AG08396 (cell line): Measurements from ENCODE around the gene GTF3C2.
A peak's percentile ranks its signal among the peaks of the same experiment; 100 is the strongest.

Experiments used
- DNase-seq: peaks from one replicate; pipeline ENCODE4 v3.0.0; 2012; ENCODE audit warnings: low spot score, mixed read lengths

The GTF3C2 gene, protein sequence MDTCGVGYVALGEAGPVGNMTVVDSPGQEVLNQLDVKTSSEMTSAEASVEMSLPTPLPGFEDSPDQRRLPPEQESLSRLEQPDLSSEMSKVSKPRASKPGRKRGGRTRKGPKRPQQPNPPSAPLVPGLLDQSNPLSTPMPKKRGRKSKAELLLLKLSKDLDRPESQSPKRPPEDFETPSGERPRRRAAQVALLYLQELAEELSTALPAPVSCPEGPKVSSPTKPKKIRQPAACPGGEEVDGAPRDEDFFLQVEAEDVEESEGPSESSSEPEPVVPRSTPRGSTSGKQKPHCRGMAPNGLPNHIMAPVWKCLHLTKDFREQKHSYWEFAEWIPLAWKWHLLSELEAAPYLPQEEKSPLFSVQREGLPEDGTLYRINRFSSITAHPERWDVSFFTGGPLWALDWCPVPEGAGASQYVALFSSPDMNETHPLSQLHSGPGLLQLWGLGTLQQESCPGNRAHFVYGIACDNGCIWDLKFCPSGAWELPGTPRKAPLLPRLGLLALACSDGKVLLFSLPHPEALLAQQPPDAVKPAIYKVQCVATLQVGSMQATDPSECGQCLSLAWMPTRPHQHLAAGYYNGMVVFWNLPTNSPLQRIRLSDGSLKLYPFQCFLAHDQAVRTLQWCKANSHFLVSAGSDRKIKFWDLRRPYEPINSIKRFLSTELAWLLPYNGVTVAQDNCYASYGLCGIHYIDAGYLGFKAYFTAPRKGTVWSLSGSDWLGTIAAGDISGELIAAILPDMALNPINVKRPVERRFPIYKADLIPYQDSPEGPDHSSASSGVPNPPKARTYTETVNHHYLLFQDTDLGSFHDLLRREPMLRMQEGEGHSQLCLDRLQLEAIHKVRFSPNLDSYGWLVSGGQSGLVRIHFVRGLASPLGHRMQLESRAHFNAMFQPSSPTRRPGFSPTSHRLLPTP

DNA sequence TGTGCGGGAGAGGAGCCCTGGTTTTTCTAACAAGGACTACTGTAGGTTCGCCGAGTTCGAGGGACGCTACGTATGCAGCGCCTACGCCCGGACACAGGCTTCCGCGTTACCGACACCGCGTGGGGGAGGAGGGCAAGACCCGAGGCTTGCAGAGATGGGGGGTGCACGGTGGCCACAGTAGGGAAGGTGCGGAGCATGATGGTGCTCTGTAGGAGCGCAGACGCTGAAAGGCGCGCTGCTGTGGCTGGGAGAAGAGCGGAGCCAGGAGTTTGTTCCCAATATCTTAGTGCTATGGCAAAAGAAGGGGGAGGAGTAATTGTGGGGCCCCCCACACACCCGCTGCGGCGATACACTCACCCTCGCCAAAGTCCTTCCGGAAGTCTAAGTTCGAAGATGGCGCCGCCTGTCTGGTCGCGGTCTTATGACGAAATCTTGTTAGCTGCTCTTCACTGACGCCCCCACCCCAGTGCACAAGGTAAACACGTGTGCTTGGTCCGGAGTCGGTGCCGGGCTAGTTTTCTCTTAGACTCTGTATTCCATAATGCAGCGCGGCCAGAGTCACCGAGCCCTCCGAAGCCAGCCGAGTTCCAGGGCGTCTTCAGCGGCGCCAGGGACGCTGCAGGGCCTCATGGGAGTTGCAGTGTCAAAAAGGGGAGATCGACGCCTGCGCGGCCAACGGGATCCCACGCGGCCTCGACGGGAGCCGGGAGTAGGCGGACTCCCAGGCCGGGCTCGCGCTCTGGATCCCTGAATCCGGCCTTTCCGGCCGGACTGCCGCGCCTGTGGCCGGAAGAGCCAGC is at the start of gene GTF3C2:
TSS of gene GTF3C2 (minus strand) at position 383 of the 800 bp plus-strand sequence. CDS start 13,210 bp downstream, outside the sequence.
- peak; percentile 94 for DNase-seq

DNA sequence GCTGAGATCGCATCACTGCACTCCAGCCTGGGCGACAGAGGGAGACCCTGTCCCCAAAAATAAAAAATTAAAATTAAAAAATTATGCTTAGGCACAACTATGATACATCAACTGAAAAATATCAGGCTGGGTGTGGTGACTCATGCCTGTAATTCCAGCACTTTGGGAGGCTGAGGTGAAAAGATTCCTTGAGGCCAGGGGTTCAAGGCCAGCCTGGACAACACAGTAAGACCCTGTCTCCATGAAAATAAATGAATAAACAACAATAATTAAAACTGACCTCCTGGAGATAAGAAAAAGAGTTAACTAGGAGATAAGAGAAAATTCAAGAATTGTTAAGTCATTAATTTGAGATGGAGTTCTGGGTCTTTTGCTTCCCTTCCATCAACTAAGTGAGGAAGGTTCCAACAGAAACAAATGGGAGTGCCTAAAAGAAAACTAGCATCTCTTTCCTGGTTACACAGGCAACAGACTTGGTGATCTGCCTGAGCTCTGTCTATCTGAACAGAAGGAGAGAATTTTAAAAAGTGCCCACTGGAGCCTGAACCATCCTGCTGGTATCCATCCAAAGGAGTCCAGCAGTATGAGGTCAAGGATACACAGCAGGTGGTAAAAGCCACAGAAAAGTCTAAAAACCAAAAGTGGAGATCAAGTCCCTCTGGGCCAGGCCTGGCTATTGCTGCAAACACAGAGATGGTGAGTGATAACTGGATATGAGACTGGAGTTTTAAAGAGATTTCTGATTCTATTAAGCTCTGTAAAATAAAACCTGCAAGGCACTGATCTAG is 44.0 kb upstream of the GTF3C2 start:
- DNase-seq = no peak

DNA sequence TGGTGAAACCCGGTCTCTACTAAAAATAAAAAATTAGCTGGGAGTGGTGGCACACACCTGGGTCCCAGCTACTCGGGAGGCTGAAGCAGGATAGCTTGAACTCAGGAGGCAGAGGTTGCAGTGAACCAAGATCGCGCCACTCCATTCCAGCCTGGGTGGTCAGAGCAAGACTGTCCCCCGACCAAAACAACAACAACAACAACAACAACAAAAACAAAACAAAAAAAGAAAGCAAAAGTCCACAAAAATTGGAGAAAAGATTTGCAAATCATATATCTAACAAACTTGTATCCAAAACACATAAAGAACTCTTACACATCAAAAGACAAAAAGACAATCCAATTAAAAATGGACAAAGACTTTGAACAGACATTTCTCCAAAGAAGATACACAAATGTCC is 42.4 kb upstream of the GTF3C2 start:
- no peak for DNase-seq

DNA sequence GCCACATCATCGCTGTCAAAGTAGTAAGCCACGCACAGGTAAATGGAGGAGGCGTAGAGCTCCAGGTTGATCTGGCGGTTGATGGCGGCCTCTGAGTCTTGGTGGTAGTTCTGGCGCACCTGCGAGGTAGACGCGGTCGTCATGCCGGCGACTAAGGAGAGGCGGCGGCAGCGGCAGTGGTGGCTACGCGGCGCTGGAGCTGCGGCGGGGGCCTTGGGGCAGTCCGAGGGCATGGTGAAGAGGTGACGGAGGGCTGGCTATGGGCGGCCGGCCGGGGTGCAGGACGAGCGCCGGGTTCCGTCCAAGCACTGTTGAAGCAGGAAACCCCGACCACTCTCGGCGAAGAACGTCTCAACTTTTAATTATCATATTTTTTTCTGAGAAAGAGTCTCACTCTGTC is 36.7 kb upstream of the GTF3C2 start:
- no peak for DNase-seq

DNA sequence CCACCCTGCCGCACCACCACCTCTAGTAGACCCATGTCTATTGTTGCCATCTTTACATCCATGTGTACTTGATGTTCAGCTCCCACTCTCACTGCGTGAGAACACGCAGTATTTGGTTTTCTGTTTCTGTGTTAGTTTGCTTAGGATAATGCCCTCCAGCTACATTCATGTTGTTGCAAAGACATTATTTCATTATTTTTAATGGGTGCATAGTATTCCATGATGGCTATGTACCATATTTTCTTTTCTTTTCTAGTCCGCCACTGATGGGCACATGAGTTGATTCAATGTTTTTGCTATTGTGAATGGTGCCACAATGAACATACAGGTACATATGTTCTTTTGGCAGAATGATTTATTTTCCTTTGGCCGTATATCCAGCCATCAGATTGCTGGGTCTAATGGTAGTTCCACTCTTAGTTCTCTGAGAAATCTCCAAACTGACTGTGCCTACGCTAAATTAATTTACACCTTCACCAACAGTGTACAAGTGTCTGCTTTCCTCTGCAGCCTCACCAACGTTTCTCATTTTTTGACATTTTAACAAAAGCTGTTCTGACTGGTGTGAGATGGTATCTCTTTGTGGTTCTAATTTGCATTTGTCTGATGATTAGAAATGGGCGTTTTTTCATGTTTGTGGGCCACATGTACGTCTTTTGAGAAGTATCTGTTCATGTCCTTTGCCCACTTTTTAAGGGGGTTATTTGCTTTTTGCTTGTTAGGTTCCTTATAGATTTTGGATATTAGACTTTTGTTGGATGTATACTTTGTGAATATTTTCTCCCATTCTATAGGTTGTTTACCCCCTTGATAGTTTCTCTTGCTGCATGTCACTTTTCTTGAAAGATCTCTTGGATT is 34.5 kb upstream of the GTF3C2 start:
- DNase-seq = no peak

DNA sequence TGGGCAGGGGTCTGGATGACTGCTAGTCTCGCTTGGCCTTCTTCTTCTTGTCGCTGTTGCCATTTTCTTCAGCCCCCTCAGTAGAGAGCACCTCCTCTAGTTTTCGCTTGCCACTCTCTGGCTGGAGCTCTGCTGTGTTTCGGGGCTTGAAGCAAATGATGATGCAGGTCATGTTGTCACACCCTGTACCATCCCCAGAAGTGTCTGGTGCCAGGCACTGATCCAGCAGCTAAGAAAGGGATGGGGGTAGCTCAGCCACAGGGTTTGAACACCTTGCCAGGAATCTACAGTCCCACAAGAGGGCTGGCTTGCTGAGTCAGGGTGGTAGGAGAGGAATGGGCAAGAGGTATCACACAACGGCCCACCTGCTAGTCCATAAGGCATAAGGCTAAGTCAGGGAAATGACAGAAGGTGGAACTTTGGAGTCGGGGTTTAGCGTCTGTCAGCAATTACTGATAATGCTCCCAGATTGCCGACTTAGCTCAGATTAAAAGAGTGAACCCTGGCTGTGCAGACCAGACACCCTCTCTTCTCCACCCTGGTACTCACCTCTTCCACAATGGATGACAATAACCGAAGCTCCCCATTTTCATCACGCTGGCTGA is 25.1 kb upstream of the GTF3C2 start:
- DNase-seq = no peak

DNA sequence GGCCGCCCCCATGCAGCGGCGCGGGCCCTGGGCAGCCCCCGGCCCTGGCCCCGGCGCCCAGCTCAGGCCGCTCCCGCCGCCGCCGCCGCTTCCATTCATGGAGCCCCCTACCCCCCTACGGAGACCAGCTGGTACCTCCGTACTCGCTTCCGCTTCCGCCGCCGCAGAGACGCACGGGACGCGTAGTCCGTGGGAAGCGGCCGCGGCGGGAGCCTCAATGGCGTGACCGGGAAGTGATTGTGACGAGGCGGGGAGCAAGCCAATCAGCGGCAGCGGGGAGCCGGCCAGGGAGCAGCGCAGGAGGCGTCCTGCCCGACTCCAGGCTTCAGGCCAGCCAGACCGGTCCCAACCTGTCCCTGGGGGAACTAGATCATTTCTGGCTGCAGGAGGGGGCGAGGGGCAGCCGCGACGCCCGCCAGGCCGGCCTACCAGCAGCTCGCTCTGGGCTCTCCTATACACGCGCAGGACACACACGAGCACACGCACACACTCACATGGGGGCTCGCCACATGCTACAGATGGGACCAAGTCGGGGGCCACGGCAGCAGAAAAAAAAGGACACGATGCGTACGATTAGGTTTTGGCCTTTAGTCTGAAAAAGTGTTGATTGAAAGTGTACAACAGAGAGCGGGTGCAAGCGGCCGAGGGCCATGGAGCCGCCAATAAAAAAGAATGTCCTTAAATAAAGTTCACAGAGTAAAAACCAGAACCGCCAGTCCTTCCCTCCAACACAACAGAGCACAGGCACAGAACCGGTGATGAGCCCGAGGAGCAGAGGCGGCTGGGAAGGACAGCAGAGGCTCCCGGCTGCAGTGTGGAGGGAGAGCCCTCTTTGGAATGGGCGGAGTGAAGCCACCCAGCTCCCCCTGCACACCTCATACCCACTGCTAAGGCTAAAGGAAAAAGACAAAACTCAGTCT is 24.3 kb upstream of the GTF3C2 start, which contains the start of gene ZNF513:
TSS of gene ZNF513 (minus strand) at position 109 of the 920 bp plus-strand sequence. CDS start 208 bp downstream, outside the sequence.
- DNase-seq = peak; percentile 96

DNA sequence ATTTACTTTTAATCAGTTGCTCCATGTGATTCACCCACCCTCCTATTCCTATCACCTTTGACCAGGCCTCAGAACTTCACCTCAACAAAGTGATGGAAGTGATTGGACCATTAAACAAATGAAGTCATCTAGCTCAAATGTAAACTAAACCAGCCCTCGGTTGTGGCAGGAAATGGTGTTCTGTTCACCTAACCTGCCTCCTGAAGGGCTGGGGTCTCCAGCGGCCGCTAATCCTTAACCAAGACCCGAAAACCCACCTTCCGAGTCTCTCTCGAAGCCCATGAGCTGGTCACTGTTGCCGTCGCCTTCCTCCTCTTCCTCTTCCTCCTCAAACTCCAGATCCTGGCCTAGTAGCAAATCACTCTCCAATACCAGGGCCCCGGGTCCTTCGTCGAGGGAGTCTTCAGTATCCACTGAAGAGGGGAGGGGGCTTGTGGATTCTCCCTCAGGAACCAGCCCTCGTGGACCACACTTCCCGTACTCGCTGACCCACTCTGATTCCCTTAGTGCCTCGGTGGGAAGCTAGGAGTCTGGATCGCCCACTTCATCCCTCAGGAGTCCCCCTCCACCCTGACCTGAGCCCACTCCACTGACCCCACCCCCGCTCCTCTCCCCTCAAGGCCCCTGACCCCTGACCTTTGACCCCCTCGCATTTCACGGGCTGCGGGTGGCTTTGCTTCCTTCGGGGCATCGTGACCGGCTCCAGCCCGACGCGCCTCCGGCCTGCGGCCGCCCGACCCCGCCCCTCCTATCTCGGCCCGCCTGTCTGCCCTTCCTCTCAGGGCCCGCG is 23.5 kb upstream of the GTF3C2 start:
- peak; percentile 57 for DNase-seq

DNA sequence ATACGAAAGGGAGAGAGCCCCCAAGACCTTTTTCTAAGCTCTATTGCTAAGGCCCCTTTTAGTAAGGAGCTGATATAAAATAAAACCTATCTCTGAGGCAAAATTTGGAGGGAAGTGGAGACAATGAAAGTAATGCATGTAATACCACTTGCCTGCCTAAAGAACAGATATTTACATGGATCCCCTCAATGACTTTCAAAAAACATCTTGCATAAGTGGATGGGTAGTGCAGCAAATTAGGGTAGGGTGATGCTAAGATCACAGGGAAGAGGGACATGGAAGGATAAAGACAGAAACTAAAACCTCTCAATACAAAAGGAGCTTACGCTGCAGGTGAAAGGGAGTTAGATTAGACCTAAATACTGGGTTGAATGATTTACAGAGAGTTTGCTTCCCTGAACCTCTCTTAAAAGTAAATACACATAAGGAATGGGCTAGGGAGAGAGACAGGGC is 22.8 kb upstream of the GTF3C2 start:
- no peak for DNase-seq

DNA sequence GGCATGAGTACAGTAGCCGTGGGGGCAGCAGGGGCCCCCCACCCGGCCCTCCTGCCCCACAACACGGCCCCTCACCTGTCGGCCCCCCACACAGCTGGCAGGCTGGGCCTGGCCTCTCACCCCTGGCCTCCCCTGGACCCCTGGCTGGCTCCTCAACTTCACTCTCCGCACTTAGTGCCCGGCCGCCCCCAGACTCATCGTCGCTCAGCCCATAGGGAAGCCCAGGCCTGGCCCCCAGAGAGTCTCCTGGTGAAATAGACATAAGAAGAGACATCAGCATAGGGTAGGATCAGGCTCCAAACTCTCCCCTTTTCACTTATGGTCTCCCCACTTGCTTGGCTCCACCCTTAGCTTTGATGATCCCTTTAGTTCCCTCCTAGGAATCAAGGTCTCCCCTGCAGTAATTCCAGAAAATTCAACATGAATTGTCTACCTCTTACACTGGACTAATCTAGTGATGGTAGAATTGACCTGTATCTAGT is 22.3 kb upstream of the GTF3C2 start:
- no peak for DNase-seq

DNA sequence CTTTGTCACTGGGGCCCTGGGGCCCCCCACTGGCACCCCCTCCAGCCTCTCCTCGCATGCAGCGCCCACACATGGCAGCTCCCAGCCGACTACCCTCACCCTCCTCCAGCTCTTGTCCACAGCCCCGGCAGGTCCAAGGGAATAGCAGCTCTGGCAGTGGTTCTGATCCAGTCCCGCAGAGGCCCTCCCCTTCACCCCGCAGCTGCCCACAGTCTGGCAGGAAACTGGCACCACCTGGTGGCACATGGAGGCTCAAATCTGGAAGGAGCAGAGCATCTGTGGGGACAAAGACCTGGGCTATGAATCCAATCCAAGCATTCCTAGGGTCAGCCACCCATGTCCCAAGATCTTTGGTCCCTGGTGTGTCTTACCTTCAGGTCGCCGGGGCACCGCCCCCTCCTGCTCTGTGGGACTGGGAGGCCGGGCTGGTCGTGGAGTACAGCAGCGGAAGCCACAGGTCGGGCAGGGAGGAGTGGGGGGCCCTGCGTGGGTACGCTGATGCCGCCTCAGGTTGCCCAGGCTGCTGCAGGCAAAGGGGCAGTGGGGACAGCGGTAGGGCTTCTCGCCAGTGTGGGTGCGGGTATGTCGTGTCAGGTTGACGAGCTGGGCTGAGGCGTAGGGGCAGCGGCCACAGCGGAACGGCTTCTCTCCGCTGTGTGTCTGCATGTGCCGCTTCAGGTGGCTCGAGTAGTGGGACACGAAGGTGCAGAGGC is 21.7 kb upstream of the GTF3C2 start:
- peak; percentile 29 for DNase-seq

DNA sequence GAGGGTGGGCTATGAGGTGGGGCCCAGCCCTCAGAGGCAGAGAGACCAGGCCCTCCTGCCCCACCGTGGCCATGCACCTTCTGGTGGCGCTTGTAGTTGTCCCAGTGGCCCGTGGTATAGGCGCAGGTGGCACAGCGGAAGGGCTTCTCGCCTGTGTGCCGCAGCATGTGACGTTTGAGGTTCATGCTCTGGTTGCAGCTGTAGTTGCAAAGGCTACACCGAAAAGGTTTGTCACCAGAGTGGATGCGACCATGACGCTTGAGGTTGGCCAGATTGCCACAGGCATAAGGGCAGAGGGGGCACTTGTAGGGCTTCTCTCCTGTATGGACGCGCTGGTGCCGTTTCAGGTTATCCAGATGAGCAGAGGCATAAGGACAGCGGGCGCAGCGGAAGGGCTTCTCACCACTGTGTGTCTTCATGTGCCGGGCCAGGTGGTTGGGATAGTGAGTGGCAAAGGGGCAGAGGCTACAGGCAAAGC is 21.1 kb upstream of the GTF3C2 start:
- DNase-seq = no peak

DNA sequence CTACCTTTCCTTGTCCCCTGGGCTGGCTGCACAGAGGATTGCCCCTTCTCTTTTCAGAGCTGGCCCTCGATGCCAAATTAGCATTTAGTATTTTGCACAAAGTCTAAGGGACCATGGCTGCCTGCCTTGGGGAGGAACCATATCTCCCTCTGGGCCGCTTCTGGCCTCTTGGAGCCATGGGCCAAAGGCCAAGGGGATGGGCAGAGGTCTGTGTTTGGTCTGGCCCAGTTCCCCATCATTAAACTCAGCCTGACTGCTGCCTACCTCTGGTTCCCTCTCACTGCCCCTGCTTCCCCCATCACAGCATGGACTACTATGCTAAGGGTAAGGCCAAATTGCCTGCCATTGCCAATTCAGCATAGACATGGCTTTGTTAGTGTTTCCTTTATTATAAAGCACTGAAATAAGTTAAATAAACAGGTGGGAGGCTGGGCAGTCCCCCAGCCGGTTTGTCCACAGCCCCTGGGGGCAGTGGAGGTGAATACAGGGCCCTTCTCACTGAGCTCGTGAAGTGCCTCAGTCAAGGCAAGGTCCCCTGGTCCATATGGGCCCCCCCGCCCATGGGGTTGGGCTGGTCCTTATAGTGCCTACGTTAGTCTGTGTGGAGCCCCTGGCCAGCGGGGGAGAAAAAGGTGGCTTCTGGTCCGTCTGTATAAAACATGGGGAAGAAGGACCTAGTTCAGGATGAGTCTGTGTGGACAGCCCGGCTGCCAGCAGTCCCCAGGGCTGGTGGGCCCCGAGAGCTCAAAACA is 20.5 kb upstream of the GTF3C2 start:
- DNase-seq = no peak

DNA sequence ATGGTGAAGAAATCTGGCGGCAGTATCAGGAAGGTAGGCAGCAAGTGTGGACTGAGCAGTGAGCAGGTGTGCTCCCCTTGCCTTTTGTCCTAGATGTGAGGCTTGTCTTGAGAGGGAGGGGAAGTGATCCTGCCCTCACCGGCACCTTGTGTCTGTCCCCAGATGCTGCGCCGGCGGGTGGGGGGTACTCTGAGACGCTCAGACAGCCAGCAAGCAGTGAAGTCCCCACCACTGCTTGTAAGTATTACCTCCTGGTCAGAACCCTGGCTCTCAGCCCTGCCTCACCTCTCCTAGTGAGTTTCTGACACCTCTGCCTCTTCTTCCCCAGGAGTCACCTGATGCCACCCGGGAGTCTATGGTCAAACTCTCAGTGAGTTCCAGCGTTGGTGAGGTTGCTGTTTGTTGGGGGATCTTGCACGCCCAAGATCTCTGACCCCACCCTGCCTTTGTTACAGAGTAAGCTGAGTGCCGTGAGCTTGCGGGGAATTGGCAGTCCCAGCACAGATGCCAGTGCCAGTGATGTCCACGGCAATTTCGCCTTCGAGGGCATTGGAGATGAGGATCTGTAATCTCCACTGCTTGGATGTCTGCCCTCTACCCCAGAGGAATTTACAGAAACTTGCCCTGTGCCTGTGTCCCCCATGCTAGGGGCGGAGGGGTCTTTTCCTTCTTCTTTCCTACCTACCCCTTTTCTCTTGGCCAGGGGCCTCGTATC is 19.7 kb upstream of the GTF3C2 start:
- no peak for DNase-seq

DNA sequence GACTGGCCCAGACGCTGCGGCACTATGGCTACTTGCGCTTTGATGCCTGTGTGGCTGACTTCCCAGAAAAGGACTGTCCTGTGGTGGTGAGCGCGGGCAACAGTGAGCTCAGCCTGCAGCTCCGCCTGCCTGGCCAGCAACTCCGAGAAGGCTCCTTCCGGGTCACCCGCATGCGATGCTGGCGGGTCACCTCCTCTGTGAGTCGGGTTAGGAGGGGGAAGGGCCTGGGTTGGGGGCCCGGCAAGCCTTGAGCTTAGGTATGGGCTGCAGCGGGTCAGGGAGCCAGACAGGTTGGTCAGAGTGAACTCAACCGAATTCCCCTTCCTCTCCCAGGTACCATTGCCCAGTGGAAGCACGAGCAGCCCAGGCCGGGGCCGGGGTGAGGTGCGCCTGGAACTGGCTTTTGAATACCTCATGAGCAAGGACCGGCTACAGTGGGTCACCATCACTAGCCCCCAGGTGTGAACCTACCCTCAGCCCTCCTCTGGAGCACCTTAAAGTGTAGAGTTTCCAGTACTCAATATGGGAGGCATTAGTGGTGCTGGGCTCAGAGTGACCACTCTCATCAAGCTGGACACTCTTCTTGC is 19.0 kb upstream of the GTF3C2 start:
- no peak for DNase-seq
